ENCODE results near the gene PRRX2.

DNA sequence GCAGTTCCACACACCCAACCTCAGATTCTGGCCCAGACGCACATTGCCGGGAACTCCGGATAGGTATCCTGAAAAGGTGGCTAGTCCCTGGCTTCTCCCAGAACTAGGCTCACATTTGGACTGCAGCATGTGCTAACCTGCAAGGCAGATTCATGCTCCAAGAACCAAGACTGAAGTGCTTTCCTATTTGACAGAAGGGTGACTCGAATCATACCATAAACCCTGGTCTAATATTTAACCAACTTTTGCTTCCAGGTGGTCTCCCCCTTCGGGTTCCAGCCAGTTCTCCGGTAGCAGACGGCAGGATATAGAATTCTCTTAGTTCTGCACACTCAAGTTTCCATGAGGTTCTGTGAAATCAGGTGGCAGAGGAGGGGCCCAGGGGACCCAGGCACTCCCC lies 79.8 kb downstream of the PRRX2 start:
- TF ChIP-seq CTCF (IDR thresholded peaks at IDR 0.05), result no peak
- TF ChIP-seq POLR2A (IDR thresholded peaks at IDR 0.05), result no peak
